ENCODE measurements around the gene ICOS.

ICOS gene

DNA sequence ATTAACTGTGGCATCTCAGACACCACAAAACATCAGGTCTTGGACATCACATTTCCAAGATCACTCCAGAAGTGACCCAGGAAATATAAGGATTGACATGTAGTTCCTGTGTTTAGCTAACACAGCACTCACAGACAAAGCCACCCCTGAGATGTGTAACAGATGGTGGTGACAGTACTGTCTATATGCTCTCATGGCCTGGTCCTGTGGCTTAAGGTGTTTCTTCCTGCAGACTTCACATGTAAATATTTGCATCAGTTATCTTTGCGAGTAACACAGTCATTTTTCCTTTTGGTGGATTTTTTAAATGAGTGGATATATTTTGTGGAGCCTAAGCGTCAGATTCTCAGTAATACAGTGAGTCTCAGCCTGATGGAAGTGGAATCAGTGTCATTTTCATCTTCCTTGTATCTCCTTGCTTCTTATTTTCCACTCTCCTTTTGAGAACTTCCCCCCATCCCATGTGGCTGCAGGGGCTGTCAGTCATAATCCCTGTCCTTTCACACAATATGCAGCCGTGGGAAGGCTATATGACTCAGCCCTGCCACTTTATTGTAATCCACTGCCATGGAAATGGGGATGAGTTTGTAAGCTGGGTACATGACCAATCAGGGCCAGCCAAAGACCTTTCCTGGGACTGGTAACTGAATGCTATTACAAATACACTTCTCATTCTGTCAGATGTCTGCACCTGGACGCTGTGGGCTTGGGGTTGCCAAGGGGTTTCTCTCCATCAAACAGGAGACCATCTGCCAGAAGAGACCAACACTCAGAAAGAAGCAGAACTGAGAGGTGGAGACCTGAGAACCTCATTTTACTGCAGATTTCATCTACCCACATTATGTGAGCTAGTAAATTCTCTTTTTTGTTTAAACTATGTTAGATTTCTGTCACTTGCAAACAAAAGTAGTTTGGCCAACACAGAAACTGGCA is 74.3 kb downstream of the ICOS start:
- DNase-seq (ENCODE audit: low read depth), result no peak
